ENCODE data around the gene DSCAML1.
A peak's percentile ranks its signal among the peaks of the same experiment; 100 is the strongest.

The DSCAML1 gene

GRCh38 chr11:117654281-117655255 lies 142.4 kb downstream of the DSCAML1 start:
- DNase-seq, result no peak

DNA sequence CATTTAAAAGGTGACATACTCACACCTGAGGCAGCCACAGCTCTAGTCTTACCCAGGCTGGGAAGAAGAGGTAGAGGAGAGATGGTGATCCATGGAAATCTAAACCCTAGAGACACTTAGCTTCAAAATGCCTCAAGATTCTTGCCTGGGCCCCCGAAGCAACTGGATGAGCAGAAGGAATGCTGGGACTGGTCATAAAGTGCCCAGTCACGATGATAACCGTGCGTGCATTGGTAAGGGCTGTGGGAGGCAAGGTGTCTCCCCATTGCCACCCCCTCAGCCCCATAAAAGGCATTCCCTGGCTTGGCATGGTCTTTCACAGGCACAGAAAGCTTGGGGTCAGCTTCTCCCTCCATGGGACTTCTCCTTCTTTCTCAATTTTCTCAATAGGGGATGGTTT lies 144.5 kb downstream of the DSCAML1 start:
- no peak for DNase-seq

- no peak for DNase-seq
Observed at GRCh38 chr11:117649296-117650055, 147.5 kb downstream of the DSCAML1 start.

DNA sequence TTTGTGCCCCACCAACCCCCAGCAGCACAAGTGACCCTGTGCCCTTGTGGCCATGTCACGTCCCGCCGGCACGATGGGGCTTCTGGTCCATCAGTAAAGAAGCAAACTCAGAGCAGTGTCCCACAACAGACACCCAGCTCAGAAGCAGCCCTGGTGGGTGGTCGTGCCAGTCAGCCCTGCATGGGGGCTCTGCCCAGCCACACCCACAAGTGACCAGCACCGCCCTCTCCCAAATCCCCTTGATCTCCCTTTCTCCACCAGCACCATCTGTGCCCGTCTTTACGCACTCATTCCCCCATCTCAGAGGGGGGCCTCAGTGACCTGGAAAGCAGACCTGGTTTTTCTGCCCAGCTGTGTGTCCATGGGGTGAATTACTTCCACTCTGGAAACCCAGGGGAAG lies 149.1 kb downstream of the DSCAML1 start:
- DNase-seq, result no peak

DNA sequence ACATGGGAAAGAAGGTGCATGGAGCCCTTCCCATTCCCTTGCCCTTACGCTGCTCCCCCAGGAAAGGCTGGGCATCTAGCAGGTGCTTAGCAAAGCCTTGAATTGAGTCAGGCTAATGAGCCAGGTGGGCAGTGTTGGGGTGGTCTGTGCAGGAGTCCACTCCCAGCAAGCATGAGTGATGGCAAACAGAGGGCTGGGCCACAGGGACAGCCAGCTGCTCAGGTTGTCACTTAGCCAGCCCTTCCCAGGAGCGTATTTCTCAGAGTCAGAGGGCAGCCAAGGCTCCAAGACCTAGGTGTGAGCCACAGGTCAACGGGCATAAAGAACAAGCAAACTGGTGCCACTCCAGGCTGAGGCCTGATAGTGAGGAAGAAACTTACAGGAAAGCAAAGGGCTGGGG lies 149.8 kb downstream of the DSCAML1 start:
- no peak for DNase-seq

DNA sequence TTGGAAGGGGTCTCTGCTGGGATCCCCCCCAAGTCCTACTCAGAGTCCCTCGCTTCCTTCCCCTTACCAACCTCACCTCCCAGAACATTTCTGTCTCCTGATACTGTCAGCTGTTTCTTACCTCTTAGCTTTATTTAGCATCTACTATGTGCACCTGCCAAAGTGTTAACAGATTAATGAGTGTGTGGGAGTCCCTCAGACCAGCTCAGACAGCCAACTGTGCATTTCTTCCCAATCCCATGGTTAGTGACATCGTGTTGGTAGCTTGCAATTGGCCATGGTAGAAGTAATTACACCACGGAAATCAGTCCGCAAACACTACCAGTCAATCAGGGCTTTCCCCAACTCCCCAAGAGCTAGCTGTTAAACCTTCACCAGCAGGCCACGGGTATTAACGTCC lies 150.6 kb downstream of the DSCAML1 start:
- no peak for DNase-seq

- DNase-seq, result no peak
Observed at GRCh38 chr11:117644403-117645155, 152.4 kb downstream of the DSCAML1 start.

DNA sequence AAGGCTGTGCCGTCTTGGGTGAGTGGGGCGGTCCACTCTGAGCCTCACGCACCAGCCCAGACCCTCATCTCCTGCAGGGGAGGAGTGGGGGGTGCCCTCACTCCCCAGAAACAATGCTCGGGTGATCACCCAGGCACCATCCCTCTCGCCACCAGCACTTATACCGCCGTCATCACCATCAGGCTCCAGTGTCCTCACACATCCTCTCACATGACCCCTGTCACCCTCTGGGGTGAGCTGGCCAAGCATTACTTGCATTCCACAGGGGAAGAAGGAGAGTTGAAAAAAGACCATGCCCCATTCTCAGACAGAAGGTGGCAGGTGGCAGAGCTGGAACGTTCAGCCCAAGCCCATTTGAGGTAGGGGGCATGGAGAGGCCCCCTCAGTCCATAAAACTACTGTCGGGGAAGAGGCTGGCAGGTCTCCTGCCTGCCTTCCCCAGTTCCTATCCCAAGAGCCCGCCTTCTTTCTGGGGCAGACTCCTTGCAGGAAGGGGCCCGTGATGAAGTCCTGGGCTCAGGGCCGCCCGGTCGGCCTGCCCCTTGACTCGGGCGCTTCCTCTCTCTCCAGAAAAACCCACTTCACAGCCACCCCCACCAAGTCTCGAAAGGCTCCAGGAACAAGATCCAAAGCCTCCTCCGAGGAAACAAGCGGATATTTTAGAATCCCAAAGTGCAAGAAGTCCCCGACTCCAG lies 153.3 kb downstream of the DSCAML1 start:
- DNase-seq, result no peak

- no peak for DNase-seq
Observed at GRCh38 chr11:117642835-117643234, 154.2 kb downstream of the DSCAML1 start.

DNA sequence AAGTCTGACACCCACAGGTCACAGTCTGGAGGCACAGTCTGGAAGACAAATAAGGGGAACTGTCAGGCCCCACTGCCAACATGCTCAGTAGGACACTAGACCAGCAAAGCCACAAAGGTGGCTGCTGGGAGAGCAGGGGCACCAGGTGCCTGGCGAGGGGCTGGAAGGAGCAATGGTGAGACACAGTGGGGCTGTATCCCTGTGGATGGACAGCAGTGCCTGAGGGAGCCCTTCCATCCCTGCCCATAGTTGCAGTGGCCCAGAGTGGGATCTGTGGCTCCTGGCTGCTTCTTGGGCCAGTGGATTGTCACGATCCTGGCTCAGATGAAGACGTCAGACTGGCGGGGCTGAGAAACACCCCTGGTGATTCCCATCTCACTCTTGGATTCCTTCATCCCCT lies 154.6 kb downstream of the DSCAML1 start:
- no peak for DNase-seq

DNA sequence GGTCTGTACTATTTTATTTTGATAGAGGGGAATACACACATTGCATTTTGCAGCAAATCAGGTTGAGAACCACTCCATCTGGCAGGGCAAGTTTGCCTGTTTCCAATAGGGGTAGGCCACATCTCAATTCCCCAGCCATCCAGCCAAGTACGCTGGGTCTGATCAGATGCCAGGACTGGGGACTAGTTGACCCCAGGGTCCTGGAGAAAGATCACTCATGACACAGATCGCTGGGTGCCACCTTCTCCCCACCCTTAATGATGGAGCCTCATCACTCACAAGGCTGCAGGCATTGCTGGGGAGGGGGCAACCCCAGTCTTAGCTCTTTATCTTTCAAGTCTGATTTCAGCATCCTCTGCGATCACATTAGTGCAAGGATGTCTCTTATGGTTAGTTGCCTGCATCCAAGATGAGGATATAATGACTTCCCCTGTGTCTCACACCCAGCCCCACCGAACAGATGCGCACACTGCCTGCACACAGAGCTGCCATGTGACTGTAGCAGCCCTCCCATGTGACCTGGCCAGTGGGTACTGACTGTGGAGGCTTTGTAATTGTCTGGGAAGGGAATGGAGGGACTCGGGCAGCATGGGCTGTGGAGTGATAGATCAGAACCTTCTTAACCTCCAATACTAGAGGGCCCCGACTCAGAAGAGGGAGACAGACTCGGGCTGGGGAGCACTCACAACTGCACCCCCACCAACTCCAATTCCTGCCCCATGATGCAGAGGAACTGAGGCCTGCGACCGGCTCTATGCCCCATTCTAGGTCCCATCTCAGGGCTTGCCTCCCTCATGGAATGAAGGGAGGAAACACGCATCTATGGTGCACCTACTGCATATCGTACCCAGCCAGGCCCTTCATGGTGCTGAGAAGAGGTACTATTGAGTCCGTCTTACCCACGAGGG lies 155.8 kb downstream of the DSCAML1 start:
- DNase-seq, result no peak

- no peak for DNase-seq
Observed at GRCh38 chr11:117640041-117640440, 157.0 kb downstream of the DSCAML1 start.

GRCh38 chr11:117639601-117640000 lies 157.4 kb downstream of the DSCAML1 start:
- DNase-seq, result no peak

DNA sequence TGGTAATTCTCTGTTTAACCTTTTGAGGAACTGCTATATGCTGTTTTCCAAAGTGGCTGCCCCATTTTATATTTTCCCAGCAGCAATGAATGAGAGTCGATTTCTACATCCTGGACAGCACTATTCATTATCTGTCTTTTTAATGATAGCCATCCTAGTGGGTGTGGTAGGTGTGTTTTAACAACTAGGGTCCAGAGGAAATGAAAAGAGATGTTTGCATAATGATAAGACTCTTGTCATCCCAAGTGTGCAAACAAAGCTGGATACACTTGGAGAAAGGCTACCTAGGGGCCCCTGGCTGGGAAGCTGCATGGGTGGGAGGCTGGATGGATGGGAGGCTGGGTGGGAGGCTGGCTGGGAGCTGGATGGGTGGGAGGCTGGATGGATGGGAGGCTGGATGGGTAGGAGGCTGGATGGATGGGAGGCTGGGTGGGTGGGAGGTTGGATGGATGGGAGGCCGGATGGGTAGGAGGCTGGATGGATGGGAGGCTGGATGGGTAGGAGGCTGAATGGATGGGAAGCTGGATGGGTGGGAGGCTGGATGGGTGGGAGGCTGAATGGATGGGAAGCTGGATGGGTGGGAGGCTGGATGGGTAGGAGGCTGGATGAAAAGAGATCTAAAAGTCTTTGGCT lies 158.0 kb downstream of the DSCAML1 start:
- peak; percentile 61 for DNase-seq

- no peak for DNase-seq
Observed at GRCh38 chr11:117634756-117635603, 162.0 kb downstream of the DSCAML1 start.

- DNase-seq, result no peak
Observed at GRCh38 chr11:117633976-117634755, 162.8 kb downstream of the DSCAML1 start.

GRCh38 chr11:117633186-117633754 lies 163.7 kb downstream of the DSCAML1 start:
- DNase-seq, result no peak

GRCh38 chr11:117632306-117632705 lies 164.7 kb downstream of the DSCAML1 start:
- DNase-seq, result no peak

Measured in DMS53 (cell line).